Natural killer cell (primary cell): ENCODE results near the gene LSAMP. TPM values are rescaled to one million over a fixed set of nuclear protein-coding genes. Genes with fewer than 3 reads are reported as not detected.

Experiments
- ATAC-seq, 3 donors: fragments of 150-1000 bp in 2 of 3; fragments of 200-7000 bp in 1 of 3; cut with Tn5 transposase; 1 replicate in 1 of 3; 2 replicates in 2 of 3; pipeline ENCODE4 v1.10.0; 2021; ENCODE audit warnings: mild to moderate bottlenecking in 2 of 3, moderate library complexity in 2 of 3
- DNase-seq, 2 donors: peaks; one replicate each; pipeline versions ENCODE4 v3.0.0 to v3.0.0-alpha.2; 2013 to 2021; ENCODE audit warnings: mixed read lengths in 1 of 2
- H3K27ac ChIP-seq: one replicate; pipeline ENCODE4 v1.5.1; 2013; ENCODE audit warnings: mild to moderate bottlenecking, low read length
- H3K27me3 ChIP-seq: one replicate; pipeline ENCODE4 v1.6.1; 2013; ENCODE audit warnings: low read length; ENCODE audit not compliant: control insufficient read depth, insufficient read depth
- H3K36me3 ChIP-seq: one replicate; pipeline ENCODE4 v1.6.1; 2013; ENCODE audit warnings: low read length; ENCODE audit not compliant: control insufficient read depth, insufficient read depth
- H3K4me1 ChIP-seq: one replicate; pipeline ENCODE4 v1.6.1; 2013; ENCODE audit warnings: low read length; ENCODE audit not compliant: control insufficient read depth, insufficient read depth
- H3K4me3 ChIP-seq: one replicate; pipeline ENCODE4 v1.5.1; 2013; ENCODE audit warnings: low read length
- H3K9me3 ChIP-seq: one replicate; pipeline ENCODE4 v1.6.1; 2013; ENCODE audit warnings: low read length; ENCODE audit not compliant: control insufficient read depth, insufficient read depth
- H3K27ac Mint-ChIP-seq, 2 donors: one replicate each; pipeline ENCODE4 v1.8.0; 2022; ENCODE audit warnings: mild to moderate bottlenecking in 2 of 2, mixed read lengths in 2 of 2, moderate library complexity in 1 of 2
- H3K27me3 Mint-ChIP-seq, 2 donors: one replicate each; pipeline ENCODE4 v1.8.0; 2022; ENCODE audit warnings: low read depth in 2 of 2, mixed read lengths in 2 of 2
- H3K36me3 Mint-ChIP-seq: one replicate; pipeline ENCODE4 v1.8.0; 2022; ENCODE audit warnings: mixed read lengths
- H3K4me1 Mint-ChIP-seq, 2 donors: one replicate each; pipeline ENCODE4 v1.8.0; 2022; ENCODE audit warnings: mixed read lengths in 2 of 2
- H3K4me3 Mint-ChIP-seq: one replicate; pipeline ENCODE4 v1.8.0; 2022; ENCODE audit warnings: mild to moderate bottlenecking, moderate library complexity, mixed read lengths
- H3K9me3 Mint-ChIP-seq, 2 donors: one replicate each; pipeline ENCODE4 v1.8.0; 2022; ENCODE audit warnings: mixed read lengths in 2 of 2
- CTCF ChIP-seq: fragments of 200-600 bp; IDR thresholded peaks from one replicate; pipeline ENCODE4 v1.8.0; 2022; ENCODE audit warnings: antibody characterized with exemption
- WGBS: methylation state at CpG from one replicate; pipeline ENCODE4 v1.1.7; 2013; ENCODE audit warnings: missing lambda C conversion rate; ENCODE audit not compliant: insufficient coverage; 5-methylcytosine and 5-hydroxymethylcytosine counted together
- intact Hi-C: fragments of 100-400 bp; cut with micrococcal nuclease; formaldehyde crosslinking; loops from one replicate; pipeline ENCODE4 v1.14.2; 2022
- total RNA-seq, 4 donors: library from RNA; stranded (reverse); fragments of 120-200 nt in 1 of 4; gene quantifications; one replicate each; pipeline versions ENCODE4 v1.2.3 to v1.2.4, GENCODE V29; 2013 to 2022

The LSAMP gene
- total RNA-seq, 3 donors from 2014 or later (not counting 1 experiment from before 2014, with no cell fraction given), result not detected

- Mint-ChIP-seq H3K4me1 (no peaks in the 10 kb centered on the region), H3K27ac (no peak overlapping the region), H3K36me3 (no peaks in the 10 kb centered on the region), H3K27me3 (no peaks in the 10 kb centered on the region), H3K9me3 (peaks cover 0 to 17% of the 10 kb centered on the region in 2 donors), H3K4me3 (no peak overlapping the region)
- no peaks in the 10 kb centered on the region for H3K27me3 ChIP-seq
- DNase-seq (no peak), ATAC-seq (no peak)
- WGBS, result 68% methylated on average over 2 of the region's 3 CpGs
- H3K36me3 ChIP-seq, result no peaks in the 10 kb centered on the region
- H3K9me3 ChIP-seq, result no peaks in the 10 kb centered on the region
- intact Hi-C loops, result no loop called here
- no peak overlapping the region for H3K4me3 ChIP-seq
- TF ChIP-seq CTCF, result no peak
- H3K4me1 ChIP-seq, result no peaks in the 10 kb centered on the region
- H3K27ac ChIP-seq, result no peak overlapping the region
Observed at GRCh38 chr3:116000311-116000710, 445.0 kb downstream of the LSAMP start.

DNA sequence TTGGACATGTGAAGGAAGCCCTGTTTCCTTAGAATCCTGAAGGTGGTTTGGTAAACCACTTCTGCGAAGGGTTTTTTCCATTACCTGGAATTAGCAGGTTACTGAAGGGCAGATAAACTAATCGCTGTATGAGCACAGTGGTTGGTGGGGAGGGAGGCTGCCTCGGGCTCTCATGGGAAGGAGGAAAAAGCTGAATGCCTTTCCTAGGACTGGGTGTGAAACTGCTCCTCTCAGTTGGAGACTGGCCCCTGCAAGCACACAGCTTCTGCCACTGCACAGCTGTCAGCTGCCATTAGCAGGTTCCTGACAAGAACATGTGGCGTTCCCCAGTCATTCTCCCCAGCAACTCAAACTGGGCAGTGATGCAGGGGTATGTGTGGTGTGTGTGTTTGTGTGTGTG, 445.7 kb downstream of the LSAMP start:
- WGBS, result 58% methylated on average over 4 of the region's 4 CpGs
- DNase-seq, result no peak
- Mint-ChIP-seq H3K4me1 (no peaks in the 10 kb centered on the region), H3K9me3 (peaks cover 0 to 15% of the 10 kb centered on the region in 2 donors), H3K4me3 (no peak overlapping the region), H3K27ac (no peak overlapping the region), H3K27me3 (no peaks in the 10 kb centered on the region), H3K36me3 (no peaks in the 10 kb centered on the region)
- Histone ChIP-seq H3K36me3 (no peaks in the 10 kb centered on the region), H3K27me3 (no peaks in the 10 kb centered on the region), H3K4me1 (no peaks in the 10 kb centered on the region), H3K4me3 (no peak overlapping the region), H3K27ac (no peak overlapping the region), H3K9me3 (no peaks in the 10 kb centered on the region)
- TF ChIP-seq CTCF, result no peak
- intact Hi-C loops, result no loop called here
- no peak for ATAC-seq

GRCh38 chr3:115999001-115999585, 446.2 kb downstream of the LSAMP start:
- ATAC-seq (no peak), DNase-seq (no peak)
- H3K4me1 Mint-ChIP-seq, result no peaks in the 10 kb centered on the region
- H3K4me3 ChIP-seq, result no peak overlapping the region
- 71% methylated on average over 5 of the region's 5 CpGs for WGBS
- H3K27ac ChIP-seq, result no peak overlapping the region
- H3K27ac Mint-ChIP-seq, result no peak overlapping the region
- H3K4me1 ChIP-seq, result no peaks in the 10 kb centered on the region
- H3K36me3 Mint-ChIP-seq, result no peaks in the 10 kb centered on the region
- intact Hi-C loops, result no loop called here
- H3K4me3 Mint-ChIP-seq, result no peak overlapping the region
- no peaks in the 10 kb centered on the region for H3K27me3 ChIP-seq
- TF ChIP-seq CTCF, result no peak
- H3K27me3 Mint-ChIP-seq, result no peaks in the 10 kb centered on the region
- no peaks in the 10 kb centered on the region for H3K36me3 ChIP-seq
- no peaks in the 10 kb centered on the region for H3K9me3 ChIP-seq
- peaks cover 0 to 15% of the 10 kb centered on the region in 2 donors for H3K9me3 Mint-ChIP-seq
